ENCODE measurements around the gene HHLA2.
"Not testable (repeated sequence)": the region's sequence is repeated elsewhere in the genome, so short reads cannot be mapped to it uniquely, and the experiment has no call there.

The HHLA2 gene

DNA sequence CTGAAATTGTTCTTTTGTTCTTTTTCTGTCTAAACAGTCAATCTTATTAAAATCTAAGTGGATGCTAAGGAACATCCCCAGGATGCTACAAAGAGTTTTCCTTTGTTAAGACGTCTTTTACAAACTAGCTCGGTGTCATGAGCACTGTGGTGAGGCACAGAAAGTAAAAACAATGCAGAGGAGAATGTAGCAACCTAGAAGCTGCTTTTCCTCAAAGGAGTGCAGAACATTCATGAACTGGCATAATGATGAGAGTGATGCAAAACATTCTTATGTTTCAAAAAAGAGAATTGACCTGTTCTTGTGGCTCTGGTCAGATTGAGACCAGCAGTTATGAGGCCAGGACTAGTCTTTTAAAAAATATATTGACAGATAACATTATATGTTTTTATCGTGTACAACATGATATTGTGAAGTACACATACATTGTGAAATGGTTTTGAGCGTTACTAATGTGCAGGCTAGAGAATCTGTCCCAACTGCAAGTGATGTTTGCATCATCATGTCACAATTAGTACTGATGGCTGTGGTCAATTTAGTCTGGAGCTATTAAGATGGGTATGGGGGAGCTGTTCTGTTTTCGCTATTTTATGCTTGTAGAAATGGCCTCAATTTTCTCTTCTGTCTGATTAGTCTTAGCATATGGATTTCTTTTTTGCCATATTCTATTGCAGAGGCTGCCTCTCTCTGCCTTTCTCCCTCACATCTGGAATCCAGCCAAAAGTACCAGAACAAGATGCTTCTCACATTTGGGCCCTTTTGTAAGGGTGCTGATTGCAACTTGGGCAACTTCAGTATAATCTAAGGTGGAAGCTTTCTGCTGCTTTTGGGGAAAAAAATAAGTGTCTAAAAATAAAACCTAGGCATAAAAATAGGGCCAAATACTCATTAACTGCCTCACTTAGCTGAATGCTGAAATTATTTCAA lies 50.2 kb downstream of the HHLA2 start:
- no peak overlapping the region for H3K4me2 ChIP-seq (ENCODE audit: low read length)
- no peak overlapping the region for H3K9ac ChIP-seq (ENCODE audit: low read depth, low read length)
- no peaks in the 10 kb centered on the region for H3K4me1 ChIP-seq (ENCODE audit: control insufficient read depth, insufficient read depth, low read length)
- no peak overlapping the region for H3K4me3 ChIP-seq (ENCODE audit: low read length)
- no peaks in the 10 kb centered on the region for H3K27me3 ChIP-seq (ENCODE audit: control insufficient read depth, insufficient read depth, low read length)
- H3K9me3 ChIP-seq (replicated peaks; ENCODE audit: low read length), result no peaks in the 10 kb centered on the region
- H3K36me3 ChIP-seq (ENCODE audit: insufficient read depth, low read length), result no peaks in the 10 kb centered on the region

DNA sequence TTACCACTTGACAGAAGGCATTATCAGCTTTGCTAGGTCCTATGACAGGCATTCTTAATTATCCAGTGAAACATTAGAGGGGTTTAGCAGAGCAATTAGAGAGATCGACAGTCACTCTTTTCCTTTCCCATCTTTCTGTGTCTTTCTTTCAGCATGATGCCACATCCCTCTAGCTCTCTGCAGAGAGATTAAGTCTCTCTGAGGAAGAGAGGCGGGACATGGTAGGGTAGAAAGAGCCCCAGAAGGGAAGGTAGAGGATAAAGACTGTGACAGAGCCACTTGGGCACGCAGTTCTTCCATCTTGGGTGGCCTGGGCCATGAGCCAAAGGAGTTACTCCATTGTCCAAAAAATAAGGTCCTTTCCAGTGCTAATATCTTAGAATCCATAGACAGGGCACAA lies 55.8 kb downstream of the HHLA2 start:
- Histone ChIP-seq H3K4me2 (ENCODE audit: low read length) (no peak overlapping the region), H3K36me3 (ENCODE audit: insufficient read depth, low read length) (no peaks in the 10 kb centered on the region), H3K9ac (ENCODE audit: low read depth, low read length) (no peak overlapping the region), H3K27me3 (ENCODE audit: control insufficient read depth, insufficient read depth, low read length) (no peaks in the 10 kb centered on the region), H3K4me1 (ENCODE audit: control insufficient read depth, insufficient read depth, low read length) (no peaks in the 10 kb centered on the region), H3K9me3 (replicated peaks; ENCODE audit: low read length) (no peaks in the 10 kb centered on the region), H3K4me3 (ENCODE audit: low read length) (no peak overlapping the region)

DNA sequence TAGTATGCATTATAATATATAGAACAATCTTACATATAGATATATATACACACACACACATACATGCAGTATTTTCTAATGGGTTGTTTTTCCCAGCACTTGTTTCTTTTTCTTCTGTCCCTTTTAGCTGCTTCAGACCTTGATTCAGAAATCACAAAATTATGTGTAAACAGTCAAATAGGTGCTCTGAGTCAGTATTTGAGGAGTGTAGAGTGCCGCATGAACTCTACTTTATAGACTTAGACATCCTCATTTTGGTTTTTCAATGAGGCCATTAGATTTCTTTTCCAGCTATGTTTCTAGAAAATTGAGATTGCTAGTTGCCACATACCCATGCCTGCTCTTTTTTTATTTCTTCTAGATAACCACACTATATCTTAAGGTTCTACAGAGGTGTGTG lies 58.2 kb downstream of the HHLA2 start:
- Histone ChIP-seq H3K9me3 (replicated peaks; ENCODE audit: low read length) (no peaks in the 10 kb centered on the region), H3K4me1 (ENCODE audit: control insufficient read depth, insufficient read depth, low read length) (no peaks in the 10 kb centered on the region), H3K4me3 (ENCODE audit: low read length) (no peak overlapping the region), H3K27me3 (ENCODE audit: control insufficient read depth, insufficient read depth, low read length) (no peaks in the 10 kb centered on the region), H3K9ac (ENCODE audit: low read depth, low read length) (no peak overlapping the region), H3K4me2 (ENCODE audit: low read length) (no peak overlapping the region), H3K36me3 (ENCODE audit: insufficient read depth, low read length) (no peaks in the 10 kb centered on the region)

DNA sequence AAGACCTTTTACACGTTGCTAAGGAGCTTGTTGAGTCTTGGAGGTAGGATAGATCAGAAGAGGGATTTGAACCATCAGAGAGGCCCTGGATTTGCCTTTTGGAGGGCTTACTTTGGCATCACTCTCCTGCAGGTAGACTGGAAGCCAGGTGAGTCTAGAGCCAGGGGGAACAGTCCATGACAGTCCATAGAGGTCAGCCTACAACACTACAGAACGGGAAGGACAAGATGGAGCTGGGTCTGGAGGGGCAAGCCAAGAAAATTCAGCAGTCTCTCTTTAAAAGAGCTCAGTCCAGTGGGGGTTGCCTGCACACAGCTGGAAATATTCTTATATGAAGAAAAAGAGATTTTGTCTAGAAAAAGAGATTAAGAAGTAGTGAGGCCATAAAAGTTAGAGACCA lies 60.7 kb downstream of the HHLA2 start:
- H3K4me3 ChIP-seq (ENCODE audit: low read length), result no peak overlapping the region
- H3K9ac ChIP-seq (ENCODE audit: low read depth, low read length), result no peak overlapping the region
- H3K36me3 ChIP-seq (ENCODE audit: insufficient read depth, low read length), result no peaks in the 10 kb centered on the region
- no peaks in the 10 kb centered on the region for H3K4me1 ChIP-seq (ENCODE audit: control insufficient read depth, insufficient read depth, low read length)
- no peaks in the 10 kb centered on the region for H3K27me3 ChIP-seq (ENCODE audit: control insufficient read depth, insufficient read depth, low read length)
- no peaks in the 10 kb centered on the region for H3K9me3 ChIP-seq (replicated peaks; ENCODE audit: low read length)
- H3K4me2 ChIP-seq (ENCODE audit: low read length), result no peak overlapping the region

DNA sequence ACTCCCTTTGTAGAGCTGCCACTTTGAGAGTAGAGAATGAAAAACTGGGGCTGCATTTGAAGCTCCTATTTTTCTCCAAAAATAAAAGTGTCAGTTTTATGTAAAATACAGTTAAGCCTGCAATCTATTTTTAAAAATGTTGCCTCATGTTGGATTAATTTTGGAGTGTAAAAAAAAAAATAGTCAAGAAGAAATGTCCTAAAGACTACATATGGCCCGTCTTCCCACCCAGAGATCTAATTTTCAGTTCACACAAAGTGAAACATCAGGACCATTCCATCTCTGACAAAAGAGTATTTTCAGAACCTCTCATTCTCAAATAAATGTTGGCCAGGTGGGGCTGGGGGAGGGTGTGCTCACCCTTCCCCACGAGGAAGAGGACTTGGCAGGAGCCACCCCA lies 62.7 kb downstream of the HHLA2 start:
- H3K4me2 ChIP-seq (ENCODE audit: low read length), result no peak overlapping the region
- H3K4me1 ChIP-seq (ENCODE audit: control insufficient read depth, insufficient read depth, low read length), result no peaks in the 10 kb centered on the region
- peaks cover 5% of the 10 kb centered on the region for H3K27me3 ChIP-seq (ENCODE audit: control insufficient read depth, insufficient read depth, low read length)
- no peak overlapping the region for H3K9ac ChIP-seq (ENCODE audit: low read depth, low read length)
- no peaks in the 10 kb centered on the region for H3K9me3 ChIP-seq (replicated peaks; ENCODE audit: low read length)
- no peaks in the 10 kb centered on the region for H3K36me3 ChIP-seq (ENCODE audit: insufficient read depth, low read length)
- H3K4me3 ChIP-seq (ENCODE audit: low read length), result no peak overlapping the region

DNA sequence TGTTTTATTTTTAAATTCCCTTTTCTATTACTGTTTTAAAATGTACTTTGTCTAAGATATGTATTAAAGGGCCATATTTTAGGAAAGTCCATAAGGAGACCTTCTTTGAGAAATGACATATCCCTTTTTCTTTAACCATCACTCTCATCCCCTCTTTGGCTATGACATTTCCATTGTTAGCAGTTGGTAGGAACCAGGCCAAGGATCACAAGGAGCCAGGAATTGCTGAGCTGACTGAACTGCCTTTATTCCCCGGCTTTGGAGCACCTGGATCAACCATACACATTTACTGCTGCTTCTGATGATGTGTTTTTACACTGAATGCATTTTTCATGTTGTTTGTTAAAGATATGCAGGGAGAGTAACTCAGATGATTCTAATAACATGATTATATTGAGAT lies 79.7 kb downstream of the HHLA2 start:
- H3K4me1 ChIP-seq (ENCODE audit: control insufficient read depth, insufficient read depth, low read length), result no peaks in the 10 kb centered on the region
- H3K36me3 ChIP-seq (ENCODE audit: insufficient read depth, low read length), result no peaks in the 10 kb centered on the region
- H3K4me2 ChIP-seq (ENCODE audit: low read length), result no peak overlapping the region
- no peaks in the 10 kb centered on the region for H3K27me3 ChIP-seq (ENCODE audit: control insufficient read depth, insufficient read depth, low read length)
- H3K9me3 ChIP-seq (replicated peaks; ENCODE audit: low read length), result no peaks in the 10 kb centered on the region
- H3K4me3 ChIP-seq (ENCODE audit: low read length), result no peak overlapping the region
- H3K9ac ChIP-seq (ENCODE audit: low read depth, low read length), result no peak overlapping the region

DNA sequence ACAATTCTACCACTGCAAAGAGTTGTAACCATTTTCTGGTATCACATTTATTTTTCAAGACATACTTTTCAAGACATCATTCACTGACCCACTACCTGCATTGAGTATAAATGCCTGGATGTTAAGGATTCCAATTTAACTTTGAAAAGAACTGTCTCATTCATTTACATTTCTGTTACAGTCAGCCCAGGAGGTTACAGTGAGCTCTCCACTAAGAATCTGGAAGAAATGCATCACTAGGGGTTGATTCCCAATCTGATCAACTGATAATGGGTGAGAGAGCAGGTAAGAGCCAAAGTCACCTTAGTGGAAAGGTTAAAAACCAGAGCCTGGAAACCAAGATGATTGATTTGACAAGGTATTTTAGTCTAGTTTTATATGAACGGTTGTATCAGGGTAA lies 81.0 kb downstream of the HHLA2 start:
- H3K9ac ChIP-seq (ENCODE audit: low read depth, low read length), result no peak overlapping the region
- no peaks in the 10 kb centered on the region for H3K27me3 ChIP-seq (ENCODE audit: control insufficient read depth, insufficient read depth, low read length)

DNA sequence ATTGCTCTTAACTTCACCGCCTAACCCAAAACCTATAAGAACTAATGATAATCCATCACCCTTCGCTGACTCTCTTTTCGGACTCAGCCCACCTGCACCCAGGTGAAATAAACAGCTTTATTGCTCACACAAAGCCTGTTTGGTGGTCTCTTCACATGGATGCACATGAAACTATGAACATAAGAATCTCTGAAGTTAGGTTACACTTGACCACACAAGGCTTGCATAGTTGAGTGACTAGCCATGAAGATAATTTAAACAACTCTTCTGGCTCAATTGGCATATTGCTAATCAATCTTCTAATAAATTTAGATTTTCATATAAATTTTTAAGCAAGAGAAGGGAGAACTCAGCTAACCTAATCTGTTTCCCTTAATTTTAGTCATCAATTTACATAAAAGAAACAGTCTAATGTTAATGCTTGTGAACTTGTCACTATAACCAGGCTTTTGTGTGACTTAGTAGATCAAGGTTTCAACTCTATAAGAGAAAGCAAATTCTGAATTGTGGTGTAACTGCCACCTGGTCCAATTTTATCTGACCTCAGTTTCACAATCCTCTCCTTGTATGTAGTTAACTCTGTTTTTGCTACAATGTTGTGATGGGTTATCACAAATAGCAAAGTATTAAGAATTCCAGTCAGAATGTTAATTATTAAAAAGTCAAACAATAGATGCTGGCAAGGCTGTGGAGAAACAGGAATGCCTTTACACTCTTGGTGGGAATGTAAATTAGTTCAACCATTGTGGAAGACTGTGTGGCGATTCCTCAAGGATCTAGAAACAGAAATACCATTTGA lies 82.0 kb downstream of the HHLA2 start:
- no peaks in the 10 kb centered on the region for H3K27me3 ChIP-seq (ENCODE audit: control insufficient read depth, insufficient read depth, low read length)
- no peaks in the 10 kb centered on the region for H3K36me3 ChIP-seq (ENCODE audit: insufficient read depth, low read length)
- H3K4me1 ChIP-seq (ENCODE audit: control insufficient read depth, insufficient read depth, low read length), result no peaks in the 10 kb centered on the region
- no peak overlapping the region for H3K4me2 ChIP-seq (ENCODE audit: low read length)
- no peaks in the 10 kb centered on the region for H3K9me3 ChIP-seq (replicated peaks; ENCODE audit: low read length)
- no peak overlapping the region for H3K9ac ChIP-seq (ENCODE audit: low read depth, low read length)
- H3K4me3 ChIP-seq (ENCODE audit: low read length), result no peak overlapping the region

More for the DNA sequence above, 81.0 kb downstream of the HHLA2 start:
- Histone ChIP-seq H3K4me1 (ENCODE audit: control insufficient read depth, insufficient read depth, low read length) (no peaks in the 10 kb centered on the region), H3K4me2 (ENCODE audit: low read length) (no peak overlapping the region), H3K36me3 (ENCODE audit: insufficient read depth, low read length) (no peaks in the 10 kb centered on the region), H3K4me3 (ENCODE audit: low read length) (no peak overlapping the region), H3K9me3 (replicated peaks; ENCODE audit: low read length) (no peaks in the 10 kb centered on the region)

DNA sequence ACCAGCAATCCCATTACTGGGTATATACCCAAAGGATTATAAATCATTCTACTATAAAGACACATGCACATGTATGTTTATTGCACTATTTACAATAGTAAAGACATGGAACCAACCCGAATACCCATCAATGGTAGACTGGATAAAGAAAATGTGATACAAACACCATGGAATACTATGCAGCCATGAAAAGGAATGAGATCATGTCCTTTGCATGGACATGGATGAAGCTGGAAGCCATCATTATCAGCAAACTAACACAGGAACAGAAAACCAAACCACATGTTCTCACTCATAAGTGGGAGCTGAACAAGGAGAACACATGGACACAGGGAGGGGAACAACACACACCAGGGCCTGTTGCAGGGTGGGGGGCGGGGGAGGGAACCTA lies 82.6 kb downstream of the HHLA2 start:
- not testable (repeated sequence) for H3K4me2 ChIP-seq (ENCODE audit: low read length); H3K9ac ChIP-seq (ENCODE audit: low read depth, low read length); H3K27me3 ChIP-seq (ENCODE audit: control insufficient read depth, insufficient read depth, low read length); H3K9me3 ChIP-seq (replicated peaks; ENCODE audit: low read length); H3K4me3 ChIP-seq (ENCODE audit: low read length); H3K36me3 ChIP-seq (ENCODE audit: insufficient read depth, low read length); H3K4me1 ChIP-seq (ENCODE audit: control insufficient read depth, insufficient read depth, low read length)

DNA sequence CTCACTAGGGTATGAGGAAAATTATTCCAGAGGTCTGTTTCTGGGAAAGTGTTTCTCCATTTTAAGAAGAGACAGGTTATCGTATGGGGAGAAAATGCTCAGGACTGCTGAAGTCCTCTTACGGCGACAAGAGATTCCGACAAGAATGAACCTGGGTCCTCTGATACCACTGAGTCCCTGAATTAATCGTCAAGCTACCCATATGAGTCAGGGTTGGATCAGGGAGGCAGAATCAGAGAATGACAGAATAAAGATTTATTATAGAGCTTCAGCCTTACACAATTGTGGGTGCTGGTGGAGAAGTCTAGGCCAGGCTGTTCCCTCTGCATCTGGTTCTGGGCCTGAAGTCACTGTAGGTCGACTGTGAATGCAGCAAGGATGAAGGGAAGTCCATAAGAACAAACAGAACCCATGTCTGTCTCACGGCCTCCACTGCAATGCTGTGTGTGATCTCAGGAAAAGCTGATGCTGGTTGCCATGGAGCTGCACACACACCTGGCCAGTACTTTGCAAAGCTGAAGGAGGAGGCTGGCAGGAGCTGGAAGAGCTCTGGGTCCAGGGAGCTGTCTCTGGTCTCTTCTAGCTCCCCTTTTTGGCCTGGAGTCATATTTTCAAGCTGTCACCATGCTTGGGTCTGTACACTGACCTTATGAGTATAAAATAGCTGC lies 83.9 kb downstream of the HHLA2 start:
- no peak overlapping the region for H3K9ac ChIP-seq (ENCODE audit: low read depth, low read length)
- no peaks in the 10 kb centered on the region for H3K36me3 ChIP-seq (ENCODE audit: insufficient read depth, low read length)
- H3K4me2 ChIP-seq (ENCODE audit: low read length), result no peak overlapping the region
- no peaks in the 10 kb centered on the region for H3K9me3 ChIP-seq (replicated peaks; ENCODE audit: low read length)
- H3K4me3 ChIP-seq (ENCODE audit: low read length), result no peak overlapping the region
- H3K27me3 ChIP-seq (ENCODE audit: control insufficient read depth, insufficient read depth, low read length), result no peaks in the 10 kb centered on the region
- H3K4me1 ChIP-seq (ENCODE audit: control insufficient read depth, insufficient read depth, low read length), result no peaks in the 10 kb centered on the region

DNA sequence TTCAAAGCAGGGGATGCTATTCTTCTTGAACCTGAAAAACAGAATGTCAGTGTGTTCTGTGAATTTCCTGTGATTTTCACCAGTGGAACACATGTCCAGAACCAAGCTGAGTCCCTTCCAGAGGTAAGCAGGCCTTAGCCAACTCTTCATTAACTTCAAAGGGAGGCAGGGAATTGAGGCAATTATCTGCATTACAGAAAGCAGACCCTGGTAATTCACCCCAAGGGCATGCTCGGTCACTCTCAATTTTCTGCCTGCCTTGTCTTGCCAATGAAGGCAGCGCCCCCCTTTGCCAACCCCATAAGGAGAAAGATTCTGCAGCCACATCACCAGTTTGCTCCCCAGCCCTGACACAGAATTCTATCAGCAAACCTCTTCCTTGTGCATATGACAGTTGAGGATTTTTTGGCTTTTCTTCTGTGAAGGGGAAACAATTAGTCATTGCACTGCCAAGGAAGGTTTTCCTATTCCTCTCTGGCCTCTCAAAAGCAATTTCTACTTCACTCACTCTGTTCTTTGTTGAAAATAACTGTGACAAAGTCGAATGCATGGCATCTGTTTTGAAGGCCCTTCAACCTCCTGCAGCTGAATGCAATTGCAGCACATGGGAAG lies 85.3 kb downstream of the HHLA2 start:
- Histone ChIP-seq H3K4me1 (ENCODE audit: control insufficient read depth, insufficient read depth, low read length) (no peaks in the 10 kb centered on the region), H3K4me3 (ENCODE audit: low read length) (no peak overlapping the region), H3K9me3 (replicated peaks; ENCODE audit: low read length) (no peaks in the 10 kb centered on the region), H3K36me3 (ENCODE audit: insufficient read depth, low read length) (no peaks in the 10 kb centered on the region), H3K4me2 (ENCODE audit: low read length) (no peak overlapping the region), H3K9ac (ENCODE audit: low read depth, low read length) (no peak overlapping the region), H3K27me3 (ENCODE audit: control insufficient read depth, insufficient read depth, low read length) (no peaks in the 10 kb centered on the region)

Measured in skeletal muscle satellite cell (primary cell).